CD14-positive monocyte (primary cell): ENCODE measurements around the gene ZNF804B. TPM values are rescaled to one million over a fixed set of nuclear protein-coding genes. Genes with fewer than 3 reads are reported as not detected.

Experiments
- DNase-seq, 3 donors: peaks; one replicate each; pipeline ENCODE4 v3.0.0-alpha.2; 2011 to 2022
- H2AFZ ChIP-seq: 2 replicates; pipeline ENCODE4 v1.6.0; 2012; ENCODE audit warnings: mild to moderate bottlenecking, low read depth, low read length, inconsistent platforms; ENCODE audit not compliant: insufficient read depth, poor library complexity, severe bottlenecking
- H3K27ac ChIP-seq, 2 donors: 1 replicate in 1 of 2; 2 replicates in 1 of 2; pipeline ENCODE4 v1.5.1; 2012 to 2013; ENCODE audit warnings: low read length in 2 of 2, control low read depth in 1 of 2, inconsistent platforms in 1 of 2, low read depth in 1 of 2, mild to moderate bottlenecking in 1 of 2
- H3K27me3 ChIP-seq, 2 donors: one replicate each; pipeline versions ENCODE4 v1.6.0 to v1.6.1; 2011 to 2013; ENCODE audit warnings: low read length in 2 of 2; ENCODE audit not compliant: control insufficient read depth in 2 of 2, insufficient read depth in 2 of 2
- H3K36me3 ChIP-seq, 2 donors: replicated peaks in 1 of 2; 1 replicate in 1 of 2; 2 replicates in 1 of 2; pipeline versions ENCODE4 v1.5.1 to v1.6.1; 2012 to 2013; ENCODE audit warnings: low read length in 2 of 2, control low read depth in 1 of 2, inconsistent platforms in 1 of 2, mild to moderate bottlenecking in 1 of 2; ENCODE audit not compliant: insufficient read depth in 2 of 2, control insufficient read depth in 1 of 2
- H3K4me1 ChIP-seq, 2 donors: 1 replicate in 1 of 2; 2 replicates in 1 of 2; pipeline versions ENCODE4 v1.5.1 to v1.6.1; 2012 to 2013; ENCODE audit warnings: low read length in 2 of 2, control low read depth in 1 of 2, inconsistent platforms in 1 of 2, mild to moderate bottlenecking in 1 of 2, moderate library complexity in 1 of 2; ENCODE audit not compliant: insufficient read depth in 2 of 2, control insufficient read depth in 1 of 2
- H3K4me2 ChIP-seq: replicated peaks from 2 replicates; pipeline ENCODE3; 2012; ENCODE audit warnings: low read length, moderate library complexity, mild to moderate bottlenecking; ENCODE audit not compliant: poor library complexity, severe bottlenecking; ENCODE audit errors: extremely low read depth
- H3K4me3 ChIP-seq, 3 experiments: fragments of 200-600 bp in 1 of 3; sonication (generic) in 1 of 3; replicated peaks in 1 of 3; 1 replicate in 2 of 3; 2 replicates in 1 of 3; pipeline ENCODE4 v1.5.1; 2011 to 2013; ENCODE audit warnings: low read length in 3 of 3, mild to moderate bottlenecking in 3 of 3, control low read depth in 2 of 3, low read depth in 2 of 3, inconsistent platforms in 1 of 3, moderate library complexity in 1 of 3
- H3K79me2 ChIP-seq: 2 replicates; pipeline ENCODE4 v1.6.0; 2012; ENCODE audit warnings: mild to moderate bottlenecking, control low read depth, inconsistent platforms, low read length, moderate library complexity; ENCODE audit not compliant: insufficient read depth
- H3K9ac ChIP-seq: 2 replicates; pipeline ENCODE4 v1.6.0; 2017; ENCODE audit warnings: low read length, mild to moderate bottlenecking; ENCODE audit not compliant: insufficient read depth, poor library complexity, severe bottlenecking
- H3K9me3 ChIP-seq, 2 donors: replicated peaks in 1 of 2; 1 replicate in 1 of 2; 2 replicates in 1 of 2; pipeline versions ENCODE4 v1.5.1 to v1.6.1; 2012 to 2013; ENCODE audit warnings: low read length in 2 of 2, control low read depth in 1 of 2; ENCODE audit not compliant: control insufficient read depth in 1 of 2, insufficient read depth in 1 of 2
- H4K20me1 ChIP-seq: 2 replicates; pipeline ENCODE4 v1.6.0; 2012; ENCODE audit warnings: mild to moderate bottlenecking, low read length, control low read depth, moderate library complexity; ENCODE audit not compliant: insufficient read depth
- H3K27ac Mint-ChIP-seq, 7 donors: one replicate each; pipeline ENCODE4 v1.8.0; 2020; ENCODE audit warnings: mild to moderate bottlenecking in 7 of 7, mixed read lengths in 7 of 7, moderate library complexity in 6 of 7, inconsistent platforms in 2 of 7
- H3K27me3 Mint-ChIP-seq, 3 donors: one replicate each; pipeline ENCODE4 v1.8.0; 2021 to 2022; ENCODE audit warnings: low read depth in 3 of 3, mild to moderate bottlenecking in 3 of 3, mixed read lengths in 3 of 3, moderate library complexity in 3 of 3, inconsistent platforms in 1 of 3
- H3K36me3 Mint-ChIP-seq, 2 donors: one replicate each; pipeline ENCODE4 v1.8.0; 2020; ENCODE audit warnings: mixed read lengths in 2 of 2, inconsistent platforms in 1 of 2, mild to moderate bottlenecking in 1 of 2
- H3K4me1 Mint-ChIP-seq: one replicate; pipeline ENCODE4 v1.8.0; 2020; ENCODE audit warnings: mild to moderate bottlenecking, mixed read lengths
- H3K4me3 Mint-ChIP-seq, 2 donors: one replicate each; pipeline ENCODE4 v1.8.0; 2020; ENCODE audit warnings: mild to moderate bottlenecking in 2 of 2, mixed read lengths in 2 of 2, moderate library complexity in 1 of 2
- H3K9me3 Mint-ChIP-seq, 7 donors: one replicate each; pipeline ENCODE4 v1.8.0; 2020 to 2022; ENCODE audit warnings: mixed read lengths in 7 of 7, mild to moderate bottlenecking in 6 of 7, moderate library complexity in 6 of 7, inconsistent platforms in 2 of 7
- WGBS: methylation state at CpG from one replicate; pipeline ENCODE4 v1.1.5; 2013; ENCODE audit warnings: missing lambda C conversion rate; ENCODE audit not compliant: insufficient coverage; 5-methylcytosine and 5-hydroxymethylcytosine counted together
- intact Hi-C, 2 donors: fragments of 100-400 bp; cut with micrococcal nuclease; formaldehyde crosslinking; loops; one replicate each; pipeline versions ENCODE4 v1.15.0 to v1.15.1; 2023
- polyA plus RNA-seq, 3 donors: library from polyadenylated mRNA; depleted of rRNA in 1 of 3; unstranded in 2 of 3; stranded (reverse) in 1 of 3; fragments of 300-500 nt in 2 of 3; fragments of >200 nt in 1 of 3; fragmentation: Illumina TruSeq in 2 of 3; gene quantifications; 1 replicate in 2 of 3; 2 replicates in 1 of 3; pipeline ENCODE4 v1.2.3, GENCODE V29; 2012 to 2021
- TF ChIP-seq, protein P1 (sequence below): fragments of 200-600 bp; IDR thresholded peaks from one replicate; pipeline ENCODE4 v1.8.0; 2022; ENCODE audit warnings: antibody characterized with exemption, mild to moderate bottlenecking

ZNF804B gene
- polyA plus RNA-seq, 3 donors = not detected

DNA sequence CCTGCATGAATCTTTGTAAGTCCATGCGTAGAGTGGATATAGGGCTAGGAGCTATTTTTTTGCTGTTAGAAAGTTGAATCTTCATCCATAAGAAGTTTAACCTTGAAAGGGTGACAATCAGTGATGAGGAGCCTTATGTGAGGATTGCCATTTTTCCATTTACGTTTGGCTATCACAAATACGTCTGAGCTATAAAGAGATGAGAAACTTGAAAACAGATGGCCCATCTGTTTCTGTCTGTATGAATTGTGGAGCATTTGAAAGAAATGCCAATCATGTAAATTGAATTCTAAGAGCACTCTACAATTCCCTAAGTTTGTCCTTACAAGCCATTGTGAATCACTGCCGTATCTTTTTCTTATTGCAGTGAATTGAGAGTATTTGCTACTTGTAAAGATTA, 205.9 kb downstream of the ZNF804B start:
- Histone ChIP-seq H3K4me1 (no peaks in the 10 kb centered on the region), H3K9ac (no peak overlapping the region), H3K27me3 (no peaks in the 10 kb centered on the region), H4K20me1 (no peaks in the 10 kb centered on the region), H3K36me3 (no peaks in the 10 kb centered on the region), H3K9me3 (no peaks in the 10 kb centered on the region), H3K4me2 (no peak overlapping the region), H3K4me3 (no peak overlapping the region), H2AFZ (no peak overlapping the region), H3K79me2 (no peaks in the 10 kb centered on the region), H3K27ac (no peak overlapping the region)
- intact Hi-C loops = no loop called here
- H3K9me3 Mint-ChIP-seq = peaks cover 0 to 3% (median 0%) of the 10 kb centered on the region in 7 donors
- no CpG with 5 or more reads among the region's 4 CpGs for WGBS
- no peak overlapping the region for H3K27ac Mint-ChIP-seq
- no peak overlapping the region for H3K4me3 Mint-ChIP-seq
- H3K36me3 Mint-ChIP-seq = no peaks in the 10 kb centered on the region
- DNase-seq = no peak
- TF ChIP-seq, protein P1, sequence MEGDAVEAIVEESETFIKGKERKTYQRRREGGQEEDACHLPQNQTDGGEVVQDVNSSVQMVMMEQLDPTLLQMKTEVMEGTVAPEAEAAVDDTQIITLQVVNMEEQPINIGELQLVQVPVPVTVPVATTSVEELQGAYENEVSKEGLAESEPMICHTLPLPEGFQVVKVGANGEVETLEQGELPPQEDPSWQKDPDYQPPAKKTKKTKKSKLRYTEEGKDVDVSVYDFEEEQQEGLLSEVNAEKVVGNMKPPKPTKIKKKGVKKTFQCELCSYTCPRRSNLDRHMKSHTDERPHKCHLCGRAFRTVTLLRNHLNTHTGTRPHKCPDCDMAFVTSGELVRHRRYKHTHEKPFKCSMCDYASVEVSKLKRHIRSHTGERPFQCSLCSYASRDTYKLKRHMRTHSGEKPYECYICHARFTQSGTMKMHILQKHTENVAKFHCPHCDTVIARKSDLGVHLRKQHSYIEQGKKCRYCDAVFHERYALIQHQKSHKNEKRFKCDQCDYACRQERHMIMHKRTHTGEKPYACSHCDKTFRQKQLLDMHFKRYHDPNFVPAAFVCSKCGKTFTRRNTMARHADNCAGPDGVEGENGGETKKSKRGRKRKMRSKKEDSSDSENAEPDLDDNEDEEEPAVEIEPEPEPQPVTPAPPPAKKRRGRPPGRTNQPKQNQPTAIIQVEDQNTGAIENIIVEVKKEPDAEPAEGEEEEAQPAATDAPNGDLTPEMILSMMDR = no peak
- H3K4me1 Mint-ChIP-seq = no peaks in the 10 kb centered on the region
- H3K27me3 Mint-ChIP-seq = no peaks in the 10 kb centered on the region

DNA sequence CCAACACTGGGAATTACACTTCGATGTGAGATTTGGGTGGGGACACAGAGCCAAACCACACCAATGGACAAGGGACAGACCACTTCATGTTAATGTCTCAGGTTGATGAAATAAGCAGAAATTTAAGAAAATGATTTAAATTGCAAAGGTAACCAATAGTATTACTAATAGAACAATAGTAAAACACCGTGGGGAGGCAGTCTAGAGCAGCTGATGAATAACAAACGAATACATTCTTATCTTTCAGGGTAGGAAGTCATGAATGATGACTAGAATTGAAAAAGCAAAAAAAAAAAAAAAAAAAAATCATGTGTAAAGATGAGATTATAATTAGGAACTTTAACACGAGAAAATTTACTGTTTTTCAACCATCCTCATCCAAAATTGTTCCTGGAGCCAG, 207.9 kb downstream of the ZNF804B start:
- Histone ChIP-seq H3K9ac (no peak overlapping the region), H3K27me3 (no peaks in the 10 kb centered on the region), H3K4me3 (no peak overlapping the region), H3K9me3 (no peaks in the 10 kb centered on the region), H2AFZ (no peak overlapping the region), H3K4me1 (no peaks in the 10 kb centered on the region), H3K4me2 (no peak overlapping the region), H3K79me2 (no peaks in the 10 kb centered on the region), H4K20me1 (no peaks in the 10 kb centered on the region), H3K36me3 (no peaks in the 10 kb centered on the region), H3K27ac (no peak overlapping the region)
- Mint-ChIP-seq H3K27me3 (no peaks in the 10 kb centered on the region), H3K36me3 (no peaks in the 10 kb centered on the region), H3K4me1 (no peaks in the 10 kb centered on the region), H3K27ac (no peak overlapping the region), H3K9me3 (peaks cover 0 to 3% (median 0%) of the 10 kb centered on the region in 7 donors), H3K4me3 (no peak overlapping the region)
- DNase-seq = no peak
- intact Hi-C loops = no loop called here
- WGBS = no CpG with 5 or more reads among the region's 4 CpGs
- TF ChIP-seq, protein P1 = no peak
